ENCODE results near the gene SPATA7.
A peak's percentile ranks its signal among the peaks of the same experiment; 100 is the strongest.

Gene SPATA7

GRCh38 chr14:88388741-88389282 is 3.4 kb downstream of the SPATA7 start:
- TF ChIP-seq EZH2 (IDR thresholded peaks at IDR 0.05; ENCODE audit: borderline replicate concordance, low read depth, low read length, severe bottlenecking), result no peak
- TF ChIP-seq, protein P1, sequence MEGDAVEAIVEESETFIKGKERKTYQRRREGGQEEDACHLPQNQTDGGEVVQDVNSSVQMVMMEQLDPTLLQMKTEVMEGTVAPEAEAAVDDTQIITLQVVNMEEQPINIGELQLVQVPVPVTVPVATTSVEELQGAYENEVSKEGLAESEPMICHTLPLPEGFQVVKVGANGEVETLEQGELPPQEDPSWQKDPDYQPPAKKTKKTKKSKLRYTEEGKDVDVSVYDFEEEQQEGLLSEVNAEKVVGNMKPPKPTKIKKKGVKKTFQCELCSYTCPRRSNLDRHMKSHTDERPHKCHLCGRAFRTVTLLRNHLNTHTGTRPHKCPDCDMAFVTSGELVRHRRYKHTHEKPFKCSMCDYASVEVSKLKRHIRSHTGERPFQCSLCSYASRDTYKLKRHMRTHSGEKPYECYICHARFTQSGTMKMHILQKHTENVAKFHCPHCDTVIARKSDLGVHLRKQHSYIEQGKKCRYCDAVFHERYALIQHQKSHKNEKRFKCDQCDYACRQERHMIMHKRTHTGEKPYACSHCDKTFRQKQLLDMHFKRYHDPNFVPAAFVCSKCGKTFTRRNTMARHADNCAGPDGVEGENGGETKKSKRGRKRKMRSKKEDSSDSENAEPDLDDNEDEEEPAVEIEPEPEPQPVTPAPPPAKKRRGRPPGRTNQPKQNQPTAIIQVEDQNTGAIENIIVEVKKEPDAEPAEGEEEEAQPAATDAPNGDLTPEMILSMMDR (IDR thresholded peaks at IDR 0.05; ENCODE audit: borderline replicate concordance, extremely low read depth, low read length, poor library complexity, severe bottlenecking), result no peak
- no peak overlapping the region for H3K4me2 ChIP-seq (ENCODE audit: insufficient read depth, low read length)
- DNase-seq, result no peak
- peaks cover 19% of the 10 kb centered on the region for H3K4me1 ChIP-seq (ENCODE audit: insufficient read depth, low read length)
- ATAC-seq (ENCODE audit: insufficient read depth, low read depth), result no peak
- H3K9ac ChIP-seq (ENCODE audit: low read depth, low read length), result no peak overlapping the region
- no peak overlapping the region for H3K4me3 ChIP-seq (ENCODE audit: low read depth in 1 of 2, low read length in 2 of 2)
- H3K27me3 ChIP-seq (ENCODE audit: insufficient read depth, low read length, poor library complexity), result peaks cover 6% of the 10 kb centered on the region
- H2AFZ ChIP-seq (ENCODE audit: low read depth, low read length), result no peak overlapping the region
- no peak overlapping the region for H3K27ac ChIP-seq (ENCODE audit: low read length)
- no peaks in the 10 kb centered on the region for H3K9me3 ChIP-seq (ENCODE audit: insufficient read depth, low read length, severe bottlenecking)
- no peaks in the 10 kb centered on the region for H3K79me2 ChIP-seq (ENCODE audit: insufficient read depth, low read length)
- no peaks in the 10 kb centered on the region for H4K20me1 ChIP-seq (ENCODE audit: insufficient read depth, low read length)
- no peaks in the 10 kb centered on the region for H3K36me3 ChIP-seq (ENCODE audit: insufficient read depth, low read length)

GRCh38 chr14:88392609-88393008 is 7.2 kb downstream of the SPATA7 start:
- H3K4me1 ChIP-seq (ENCODE audit: insufficient read depth, low read length), result no peaks in the 10 kb centered on the region
- TF ChIP-seq EZH2 (IDR thresholded peaks at IDR 0.05; ENCODE audit: borderline replicate concordance, low read depth, low read length, severe bottlenecking), result no peak
- TF ChIP-seq, protein P1 (IDR thresholded peaks at IDR 0.05; ENCODE audit: borderline replicate concordance, extremely low read depth, low read length, poor library complexity, severe bottlenecking), result no peak
- H3K79me2 ChIP-seq (ENCODE audit: insufficient read depth, low read length), result no peaks in the 10 kb centered on the region
- no peak overlapping the region for H2AFZ ChIP-seq (ENCODE audit: low read depth, low read length)
- no peaks in the 10 kb centered on the region for H4K20me1 ChIP-seq (ENCODE audit: insufficient read depth, low read length)
- H3K4me2 ChIP-seq (ENCODE audit: insufficient read depth, low read length), result no peak overlapping the region
- DNase-seq, result no peak
- H3K9ac ChIP-seq (ENCODE audit: low read depth, low read length), result no peak overlapping the region
- no peak overlapping the region for H3K4me3 ChIP-seq (ENCODE audit: low read depth in 1 of 2, low read length in 2 of 2)
- ATAC-seq (ENCODE audit: insufficient read depth, low read depth), result no peak
- H3K9me3 ChIP-seq (ENCODE audit: insufficient read depth, low read length, severe bottlenecking), result no peaks in the 10 kb centered on the region
- peaks cover 7% of the 10 kb centered on the region for H3K36me3 ChIP-seq (ENCODE audit: insufficient read depth, low read length)
- H3K27ac ChIP-seq (ENCODE audit: low read length), result no peak overlapping the region
- H3K27me3 ChIP-seq (ENCODE audit: insufficient read depth, low read length, poor library complexity), result no peaks in the 10 kb centered on the region

GRCh38 chr14:88411039-88411438 is 25.6 kb downstream of the SPATA7 start:
- Histone ChIP-seq H4K20me1 (ENCODE audit: insufficient read depth, low read length) (no peaks in the 10 kb centered on the region), H3K27me3 (ENCODE audit: insufficient read depth, low read length, poor library complexity) (no peaks in the 10 kb centered on the region), H3K4me1 (ENCODE audit: insufficient read depth, low read length) (no peaks in the 10 kb centered on the region), H2AFZ (ENCODE audit: low read depth, low read length) (no peak overlapping the region), H3K36me3 (ENCODE audit: insufficient read depth, low read length) (0 out of 2 replicates have a peak, but pooled peaks cover 2% of the 10 kb centered on the region), H3K27ac (ENCODE audit: low read length) (no peak overlapping the region), H3K9ac (ENCODE audit: low read depth, low read length) (no peak overlapping the region), H3K9me3 (ENCODE audit: insufficient read depth, low read length, severe bottlenecking) (peaks cover 6% of the 10 kb centered on the region), H3K79me2 (ENCODE audit: insufficient read depth, low read length) (no peaks in the 10 kb centered on the region), H3K4me3 (ENCODE audit: low read depth in 1 of 2, low read length in 2 of 2) (no peak overlapping the region), H3K4me2 (ENCODE audit: insufficient read depth, low read length) (no peak overlapping the region)
- DNase-seq (peak; percentile 12), ATAC-seq (ENCODE audit: insufficient read depth, low read depth) (no peak)
- no peak for TF ChIP-seq EZH2 (IDR thresholded peaks at IDR 0.05; ENCODE audit: borderline replicate concordance, low read depth, low read length, severe bottlenecking)
- TF ChIP-seq, protein P1 (IDR thresholded peaks at IDR 0.05; ENCODE audit: borderline replicate concordance, extremely low read depth, low read length, poor library complexity, severe bottlenecking), result no peak
